Central memory CD8-positive, alpha-beta T cell (primary cell): Measurements from ENCODE around the gene SPPL2A.
A peak's percentile ranks its signal among the peaks of the same experiment; 100 is the strongest.

ENCODE experiments used
- ATAC-seq: fragments of 150-1000 bp; cut with Tn5 transposase; replicated peaks from 2 replicates; pipeline ENCODE4 v1.10.0; 2022; ENCODE audit warnings: mild to moderate bottlenecking, moderate FRiP score, moderate number of reproducible peaks; ENCODE audit not compliant: poor library complexity, severe bottlenecking; ENCODE audit errors: extremely low read depth
- DNase-seq, 2 donors: peaks; one replicate each; pipeline ENCODE4 v3.0.0; 2021; ENCODE audit warnings: low spot score in 2 of 2
- H3K27ac Mint-ChIP-seq: one replicate; pipeline ENCODE4 v1.8.0; 2022; ENCODE audit warnings: low read depth, mild to moderate bottlenecking, moderate library complexity, mixed read lengths
- H3K27me3 Mint-ChIP-seq: one replicate; pipeline ENCODE4 v1.8.0; 2022; ENCODE audit warnings: mixed read lengths
- H3K36me3 Mint-ChIP-seq: one replicate; pipeline ENCODE4 v1.8.0; 2022; ENCODE audit warnings: mild to moderate bottlenecking, moderate library complexity, mixed read lengths; ENCODE audit not compliant: insufficient read depth
- H3K4me1 Mint-ChIP-seq: one replicate; pipeline ENCODE4 v1.8.0; 2022; ENCODE audit warnings: mixed read lengths
- H3K4me3 Mint-ChIP-seq: one replicate; pipeline ENCODE4 v1.8.0; 2022; ENCODE audit warnings: mild to moderate bottlenecking, moderate library complexity, mixed read lengths
- H3K9me3 Mint-ChIP-seq: one replicate; pipeline ENCODE4 v1.8.0; 2022; ENCODE audit warnings: mixed read lengths

Gene SPPL2A

GRCh38 chr15:50790778-50791453 lies 25.4 kb upstream of the SPPL2A start:
- Mint-ChIP-seq H3K27me3 (no peaks in the 10 kb centered on the region), H3K9me3 (no peaks in the 10 kb centered on the region), H3K4me1 (no peaks in the 10 kb centered on the region), H3K4me3 (no peak overlapping the region), H3K27ac (no peak overlapping the region), H3K36me3 (no peaks in the 10 kb centered on the region)
- DNase-seq (no peak), ATAC-seq (no peak)

- H3K36me3 Mint-ChIP-seq = no peaks in the 10 kb centered on the region
- no peak overlapping the region for H3K4me3 Mint-ChIP-seq
- no peak for ATAC-seq
- H3K4me1 Mint-ChIP-seq = no peaks in the 10 kb centered on the region
- DNase-seq = no peak
- no peaks in the 10 kb centered on the region for H3K27me3 Mint-ChIP-seq
- no peak overlapping the region for H3K27ac Mint-ChIP-seq
- no peaks in the 10 kb centered on the region for H3K9me3 Mint-ChIP-seq
These were observed 21.4 kb upstream of the SPPL2A start for GRCh38 chr15:50786871-50787270.

- H3K4me1 Mint-ChIP-seq = no peaks in the 10 kb centered on the region
- H3K36me3 Mint-ChIP-seq = no peaks in the 10 kb centered on the region
- no peak overlapping the region for H3K4me3 Mint-ChIP-seq
- ATAC-seq = no peak
- no peak for DNase-seq
- no peak overlapping the region for H3K27ac Mint-ChIP-seq
- no peaks in the 10 kb centered on the region for H3K9me3 Mint-ChIP-seq
- H3K27me3 Mint-ChIP-seq = no peaks in the 10 kb centered on the region
These were observed 20.9 kb upstream of the SPPL2A start for GRCh38 chr15:50786438-50786837.

- ATAC-seq = no peak
- H3K4me3 Mint-ChIP-seq = no peak overlapping the region
- H3K27me3 Mint-ChIP-seq = no peaks in the 10 kb centered on the region
- no peak for DNase-seq
- no peaks in the 10 kb centered on the region for H3K9me3 Mint-ChIP-seq
- H3K36me3 Mint-ChIP-seq = no peaks in the 10 kb centered on the region
- no peak overlapping the region for H3K27ac Mint-ChIP-seq
- H3K4me1 Mint-ChIP-seq = no peaks in the 10 kb centered on the region
These were observed 18.4 kb upstream of the SPPL2A start for GRCh38 chr15:50783895-50784294.

- Mint-ChIP-seq H3K9me3 (no peaks in the 10 kb centered on the region), H3K4me1 (no peaks in the 10 kb centered on the region), H3K36me3 (no peaks in the 10 kb centered on the region), H3K4me3 (no peak overlapping the region), H3K27ac (no peak overlapping the region), H3K27me3 (no peaks in the 10 kb centered on the region)
- DNase-seq (no peak), ATAC-seq (no peak)
These were observed 17.9 kb upstream of the SPPL2A start for GRCh38 chr15:50783411-50783810.

GRCh38 chr15:50778086-50778485 lies 12.6 kb upstream of the SPPL2A start:
- H3K27ac Mint-ChIP-seq = no peak overlapping the region
- H3K27me3 Mint-ChIP-seq = no peaks in the 10 kb centered on the region
- DNase-seq (no peak), ATAC-seq (no peak)
- H3K9me3 Mint-ChIP-seq = no peaks in the 10 kb centered on the region
- no peaks in the 10 kb centered on the region for H3K36me3 Mint-ChIP-seq
- H3K4me1 Mint-ChIP-seq = peaks cover 6% of the 10 kb centered on the region
- H3K4me3 Mint-ChIP-seq = no peak overlapping the region

- ATAC-seq (no peak), DNase-seq (no peak)
- Mint-ChIP-seq H3K4me3 (no peak overlapping the region), H3K27me3 (no peaks in the 10 kb centered on the region), H3K4me1 (peaks cover 6% of the 10 kb centered on the region), H3K36me3 (no peaks in the 10 kb centered on the region), H3K27ac (no peak overlapping the region), H3K9me3 (no peaks in the 10 kb centered on the region)
These were observed 11.5 kb upstream of the SPPL2A start for GRCh38 chr15:50777042-50777441.

GRCh38 chr15:50774450-50774849 lies 8.9 kb upstream of the SPPL2A start:
- Mint-ChIP-seq H3K36me3 (no peaks in the 10 kb centered on the region), H3K9me3 (no peaks in the 10 kb centered on the region), H3K27me3 (no peaks in the 10 kb centered on the region), H3K4me1 (peaks cover 6% of the 10 kb centered on the region), H3K27ac (peak overlapping the region; percentile 58), H3K4me3 (no peak overlapping the region)
- ATAC-seq (peak; percentile 98), DNase-seq (no peak)

- Mint-ChIP-seq H3K36me3 (no peaks in the 10 kb centered on the region), H3K27ac (no peak overlapping the region), H3K4me1 (peaks cover 6% of the 10 kb centered on the region), H3K9me3 (no peaks in the 10 kb centered on the region), H3K4me3 (no peak overlapping the region), H3K27me3 (no peaks in the 10 kb centered on the region)
- DNase-seq = no peak
- no peak for ATAC-seq
These were observed 7.9 kb upstream of the SPPL2A start for GRCh38 chr15:50773389-50773788.

- Mint-ChIP-seq H3K27ac (peak overlapping the region; percentile 33), H3K27me3 (no peaks in the 10 kb centered on the region), H3K9me3 (no peaks in the 10 kb centered on the region), H3K4me1 (peaks cover 40% of the 10 kb centered on the region), H3K4me3 (no peak overlapping the region), H3K36me3 (peaks cover 14% of the 10 kb centered on the region)
- ATAC-seq = no peak
- DNase-seq = no peak
These were observed 1.9 kb upstream of the SPPL2A start for GRCh38 chr15:50767332-50767861.

- H3K4me3 Mint-ChIP-seq = peak overlapping the region; percentile 91
- no peaks in the 10 kb centered on the region for H3K27me3 Mint-ChIP-seq
- ATAC-seq (peak; percentile 39), DNase-seq (no peak)
- H3K9me3 Mint-ChIP-seq = no peaks in the 10 kb centered on the region
- H3K27ac Mint-ChIP-seq = peak overlapping the region; percentile 98
- H3K4me1 Mint-ChIP-seq = peaks cover 45% of the 10 kb centered on the region
- peaks cover 14% of the 10 kb centered on the region for H3K36me3 Mint-ChIP-seq
These were observed 878 bp downstream of the SPPL2A start for GRCh38 chr15:50764461-50765194.

GRCh38 chr15:50758712-50759205 lies 6.7 kb downstream of the SPPL2A start:
- Mint-ChIP-seq H3K27ac (peak overlapping the region; percentile 44), H3K4me1 (peaks cover 35% of the 10 kb centered on the region), H3K36me3 (peaks cover 4% of the 10 kb centered on the region), H3K4me3 (no peak overlapping the region), H3K9me3 (no peaks in the 10 kb centered on the region), H3K27me3 (no peaks in the 10 kb centered on the region)
- no peak for DNase-seq
- ATAC-seq = no peak

GRCh38 chr15:50753463-50753862 lies 12.0 kb downstream of the SPPL2A start:
- Mint-ChIP-seq H3K27ac (no peak overlapping the region), H3K9me3 (no peaks in the 10 kb centered on the region), H3K27me3 (no peaks in the 10 kb centered on the region), H3K4me3 (no peak overlapping the region), H3K36me3 (peaks cover 18% of the 10 kb centered on the region), H3K4me1 (peaks cover 39% of the 10 kb centered on the region)
- DNase-seq = no peak
- no peak for ATAC-seq
